CD8-positive, alpha-beta memory T cell (primary cell): ENCODE data around the gene CAPN12. TPM values are rescaled to one million over a fixed set of nuclear protein-coding genes. Genes with fewer than 3 reads are reported as not detected.
A peak's percentile ranks its signal among the peaks of the same experiment; 100 is the strongest.
"Not testable (repeated sequence)": the region's sequence is repeated elsewhere in the genome, so short reads cannot be mapped to it uniquely, and the experiment has no call there.

ENCODE experiments used
- CTCF ChIA-PET: fragments of 350-600 bp; sonication (Branson Sonifier 250); formaldehyde crosslinking; loops from one replicate; lab custom pipeline; 2021; ENCODE audit warnings: antibody characterized with exemption; lab: Charles Lee
- POLR2A ChIA-PET: fragments of 350-600 bp; sonication (Branson Sonifier 250); formaldehyde crosslinking; loops from one replicate; lab custom pipeline; 2021; ENCODE audit warnings: antibody characterized with exemption; lab: Charles Lee
- DNase-seq, 5 donors: peaks; one replicate each; pipeline versions ENCODE4 v3.0.0 to v3.0.0-alpha.2; 2020 to 2022; ENCODE audit warnings: mixed read lengths in 1 of 5
- H3K27ac ChIP-seq: one replicate; pipeline ENCODE4 v1.7.0; 2013; ENCODE audit warnings: low read depth, mild to moderate bottlenecking, low read length, moderate library complexity
- H3K27me3 ChIP-seq: 2 replicates; pipeline ENCODE4 v1.7.0; 2013; ENCODE audit warnings: low read length, mild to moderate bottlenecking; ENCODE audit not compliant: insufficient read depth, poor library complexity, severe bottlenecking
- H3K36me3 ChIP-seq: 2 replicates; pipeline ENCODE4 v1.7.0; 2013; ENCODE audit warnings: mild to moderate bottlenecking, low read length, moderate library complexity; ENCODE audit not compliant: insufficient read depth
- H3K4me1 ChIP-seq: 2 replicates; pipeline ENCODE4 v1.7.0; 2013; ENCODE audit warnings: mild to moderate bottlenecking, low read length, moderate library complexity; ENCODE audit not compliant: insufficient read depth
- H3K4me3 ChIP-seq: 2 replicates; pipeline ENCODE4 v1.7.0; 2013; ENCODE audit warnings: mild to moderate bottlenecking, low read length
- H3K9me3 ChIP-seq: 2 replicates; pipeline ENCODE4 v1.7.0; 2013; ENCODE audit warnings: mild to moderate bottlenecking, low read length
- H3K27ac Mint-ChIP-seq, 8 donors: one replicate each; pipeline ENCODE4 v1.8.0; 2020 to 2021; ENCODE audit warnings: mixed read lengths in 8 of 8, mild to moderate bottlenecking in 6 of 8, inconsistent platforms in 3 of 8, moderate library complexity in 3 of 8
- H3K27me3 Mint-ChIP-seq, 2 donors: one replicate each; pipeline ENCODE4 v1.8.0; 2020 to 2021; ENCODE audit warnings: mixed read lengths in 2 of 2, mild to moderate bottlenecking in 1 of 2, moderate library complexity in 1 of 2
- H3K36me3 Mint-ChIP-seq, 3 donors: one replicate each; pipeline ENCODE4 v1.8.0; 2020 to 2021; ENCODE audit warnings: mixed read lengths in 3 of 3, inconsistent platforms in 1 of 3, mild to moderate bottlenecking in 1 of 3
- H3K4me1 Mint-ChIP-seq, 3 donors: one replicate each; pipeline ENCODE4 v1.8.0; 2020 to 2021; ENCODE audit warnings: mixed read lengths in 3 of 3, inconsistent platforms in 1 of 3, mild to moderate bottlenecking in 1 of 3
- H3K4me3 Mint-ChIP-seq, 7 donors: one replicate each; pipeline ENCODE4 v1.8.0; 2020 to 2021; ENCODE audit warnings: mixed read lengths in 7 of 7, mild to moderate bottlenecking in 6 of 7, moderate library complexity in 4 of 7, inconsistent platforms in 2 of 7
- H3K9me3 Mint-ChIP-seq, 5 donors: one replicate each; pipeline ENCODE4 v1.8.0; 2020 to 2022; ENCODE audit warnings: mixed read lengths in 5 of 5, mild to moderate bottlenecking in 3 of 5, moderate library complexity in 2 of 5, inconsistent platforms in 1 of 5
- polyA plus RNA-seq: library from polyadenylated mRNA; unstranded; fragments of 300-500 nt; fragmentation: Illumina TruSeq; gene quantifications from one replicate; pipeline ENCODE4 v1.2.3, GENCODE V29; 2021
- total RNA-seq, 2 experiments: library from RNA; stranded (reverse); gene quantifications; one replicate each; pipeline ENCODE4 v1.2.3, GENCODE V29; 2021

The CAPN12 gene
- total and polyA plus RNA-seq, 3 experiments from 2014 or later: 5.2 to 19.5 (median 5.3) TPM

DNA sequence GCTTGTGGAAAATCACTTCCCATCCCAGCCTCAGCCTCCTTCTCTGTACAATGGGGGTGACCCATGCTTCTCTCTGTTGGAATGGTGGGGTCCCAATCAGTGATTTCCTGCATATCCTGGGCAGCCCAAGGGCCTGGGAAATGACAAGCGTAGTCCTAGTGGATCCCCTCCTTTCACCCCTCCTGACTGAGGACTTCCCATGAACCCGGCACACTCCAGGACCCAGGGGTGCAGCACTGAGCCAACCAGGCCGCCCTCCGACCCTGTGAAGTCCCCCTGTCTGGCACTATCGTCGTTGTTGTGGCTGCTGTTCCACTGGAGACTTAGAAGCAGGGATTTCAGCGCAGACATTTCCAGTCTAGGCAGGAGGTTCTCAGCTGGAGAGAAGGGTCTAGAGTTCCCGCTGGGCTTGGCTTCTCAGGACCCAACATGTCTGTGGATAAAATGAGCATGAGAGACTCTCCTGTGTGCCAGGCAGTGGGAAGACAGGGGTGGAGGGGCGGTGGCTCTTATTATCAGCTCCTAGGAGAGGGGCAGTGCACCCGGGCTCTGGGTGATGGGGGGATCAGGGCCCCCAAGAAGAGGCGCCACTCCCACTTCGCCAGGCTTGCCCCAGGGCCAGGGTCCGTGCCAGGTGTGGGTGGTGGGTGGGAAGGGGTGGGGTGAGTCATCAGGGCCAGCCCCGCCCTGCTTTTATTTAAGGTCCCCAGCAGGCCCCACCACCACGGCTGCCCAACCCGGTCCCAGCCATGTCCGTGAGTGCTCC lies 44.4 kb upstream of the CAPN12 start, which contains the start of gene LGALS7B:
Gene LGALS7B (plus strand): TSS at position 723 of the 766 bp plus-strand sequence. CDS start 27 bp downstream, at position 750.
- Mint-ChIP-seq H3K36me3 (no peaks in the 10 kb centered on the region), H3K4me1 (peaks cover 4 to 6% (median 4%) of the 10 kb centered on the region in 3 donors), H3K4me3 (no peak within 1 kb of the TSS), H3K9me3 (no peaks in the 10 kb centered on the region), H3K27me3 (peaks cover 0 to 3% of the 10 kb centered on the region in 2 donors), H3K27ac (peak within 1 kb of the TSS in 3 of 8 donors; percentile 14 to 57 (median 17))
- Histone ChIP-seq H3K4me3 (no peak within 1 kb of the TSS), H3K36me3 (no peaks in the 10 kb centered on the region), H3K27ac (no peak within 1 kb of the TSS), H3K27me3 (no peaks in the 10 kb centered on the region), H3K4me1 (no peaks in the 10 kb centered on the region), H3K9me3 (no peaks in the 10 kb centered on the region)
- POLR2A ChIA-PET: no interaction called here
- CTCF ChIA-PET: interaction anchor here (0.6 kb wide), 1 partner anchor 19 kb away, joined by 3 read pairs; no protein-coding TSS in a partner anchor
- no peak for DNase-seq

DNA sequence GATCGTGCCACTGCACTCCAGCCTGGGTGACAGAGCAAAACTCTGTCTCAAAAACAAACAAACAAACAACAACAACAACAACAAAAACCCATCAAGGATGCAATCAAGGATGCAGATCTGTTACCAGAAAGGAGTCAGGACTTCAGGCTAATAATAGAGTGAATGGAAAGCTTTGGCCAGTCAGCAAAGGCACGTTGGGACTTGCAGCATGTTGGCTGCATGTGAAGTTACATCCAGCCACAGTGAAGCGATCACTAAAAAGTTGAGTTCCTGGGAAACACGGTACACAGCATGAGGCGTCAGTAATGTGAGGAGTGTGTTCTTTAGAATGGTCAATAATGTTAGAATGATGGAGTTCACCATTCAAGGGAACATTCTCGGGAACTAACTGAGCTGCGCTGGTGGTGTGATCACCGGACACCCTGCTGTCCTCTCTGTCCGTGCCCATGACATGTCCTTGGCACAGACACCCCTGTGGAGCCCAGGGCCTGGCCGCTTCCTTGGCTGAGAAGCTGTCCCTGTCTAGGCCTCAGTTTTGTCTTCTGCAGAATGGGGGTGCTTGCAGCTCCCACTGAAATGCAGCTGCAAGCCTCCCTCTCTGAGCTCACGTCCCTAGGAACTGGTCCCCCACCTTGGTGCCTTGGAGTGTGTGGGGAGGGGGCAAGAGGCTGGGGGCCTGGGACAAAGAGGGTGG lies 42.4 kb upstream of the CAPN12 start:
- DNase-seq: no peak
- peak overlapping the region in 1 of 8 donors; percentile 87 for H3K27ac Mint-ChIP-seq
- no peaks in the 10 kb centered on the region for H3K4me1 Mint-ChIP-seq
- H3K27me3 ChIP-seq: no peaks in the 10 kb centered on the region
- no peaks in the 10 kb centered on the region for H3K36me3 ChIP-seq
- POLR2A ChIA-PET: no interaction called here
- CTCF ChIA-PET: no interaction called here
- no peak overlapping the region for H3K4me3 ChIP-seq
- H3K4me1 ChIP-seq: no peaks in the 10 kb centered on the region
- peak overlapping the region in 1 of 7 donors; percentile 46 for H3K4me3 Mint-ChIP-seq
- peaks cover 0 to 3% of the 10 kb centered on the region in 2 donors for H3K27me3 Mint-ChIP-seq
- H3K36me3 Mint-ChIP-seq: no peaks in the 10 kb centered on the region
- H3K9me3 Mint-ChIP-seq: no peaks in the 10 kb centered on the region
- H3K27ac ChIP-seq: no peak overlapping the region
- H3K9me3 ChIP-seq: no peaks in the 10 kb centered on the region

DNA sequence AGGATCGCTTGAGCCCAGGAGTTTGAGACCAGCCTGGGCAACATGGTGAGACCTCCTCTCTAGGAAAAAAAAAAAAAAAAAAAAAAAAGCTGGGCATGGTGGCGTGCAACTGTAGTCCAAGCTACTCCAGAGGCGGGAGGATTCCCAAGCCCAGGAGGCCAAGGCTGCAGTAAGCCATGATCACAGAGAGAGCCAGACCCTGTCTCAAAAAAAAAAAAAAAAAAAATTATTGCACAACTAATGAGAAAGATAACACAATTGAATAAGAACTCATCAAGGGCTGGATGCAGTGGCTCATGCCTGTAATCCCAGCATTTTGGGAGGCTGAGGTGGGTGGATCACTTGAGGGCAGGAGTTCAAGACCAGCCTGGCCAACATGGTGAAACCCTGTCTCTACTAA lies 41.8 kb upstream of the CAPN12 start:
- H3K27me3 Mint-ChIP-seq: not testable (repeated sequence)
- peak overlapping the region in 1 of 8 donors; percentile 47 for H3K27ac Mint-ChIP-seq

DNA sequence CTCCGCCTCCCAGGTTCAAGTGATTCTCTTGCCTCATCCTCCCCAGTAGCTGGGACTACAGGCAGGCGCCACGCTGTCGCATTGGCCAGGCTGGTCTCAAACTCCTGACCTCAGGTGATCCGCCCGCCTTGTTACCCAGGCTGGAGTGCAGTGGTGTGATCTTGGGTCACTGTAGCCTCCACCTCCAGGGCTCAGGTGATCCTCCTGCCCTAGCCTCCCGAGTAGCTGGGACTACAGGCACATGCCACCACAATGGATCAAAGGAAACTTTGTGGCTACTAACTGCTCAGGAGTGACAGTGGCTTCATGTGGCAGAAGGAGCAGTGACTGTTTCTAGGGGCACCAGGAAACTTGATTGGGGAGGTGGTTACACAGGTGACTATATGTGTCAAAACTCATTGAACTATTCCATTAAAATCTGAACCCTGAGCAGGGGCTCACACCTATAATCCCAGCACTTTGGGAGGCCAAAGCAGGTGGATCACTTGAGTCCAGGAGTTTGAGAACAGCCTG lies 41.0 kb upstream of the CAPN12 start:
- Histone ChIP-seq H3K27ac (no peak overlapping the region), H3K9me3 (no peaks in the 10 kb centered on the region), H3K4me3 (no peak overlapping the region), H3K27me3 (no peaks in the 10 kb centered on the region), H3K4me1 (no peaks in the 10 kb centered on the region), H3K36me3 (no peaks in the 10 kb centered on the region)
- no peaks in the 10 kb centered on the region for H3K4me1 Mint-ChIP-seq
- ChIA-PET CTCF (no interaction called here), POLR2A (no interaction called here)
- H3K4me3 Mint-ChIP-seq: no peak overlapping the region
- no peak for DNase-seq
- H3K9me3 Mint-ChIP-seq: no peaks in the 10 kb centered on the region
- H3K27me3 Mint-ChIP-seq: peaks cover 3 to 7% of the 10 kb centered on the region in 2 donors
- H3K36me3 Mint-ChIP-seq: no peaks in the 10 kb centered on the region
- peak overlapping the region in 1 of 8 donors; percentile 75 for H3K27ac Mint-ChIP-seq

More for the DNA sequence above, 41.8 kb upstream of the CAPN12 start:
- H3K4me1 Mint-ChIP-seq, H3K4me3 Mint-ChIP-seq, H3K36me3 ChIP-seq, DNase-seq, CTCF ChIA-PET, H3K27ac ChIP-seq, H3K36me3 Mint-ChIP-seq, H3K27me3 ChIP-seq, H3K4me3 ChIP-seq, H3K9me3 Mint-ChIP-seq, POLR2A ChIA-PET, H3K9me3 ChIP-seq, H3K4me1 ChIP-seq: not testable (repeated sequence)

DNA sequence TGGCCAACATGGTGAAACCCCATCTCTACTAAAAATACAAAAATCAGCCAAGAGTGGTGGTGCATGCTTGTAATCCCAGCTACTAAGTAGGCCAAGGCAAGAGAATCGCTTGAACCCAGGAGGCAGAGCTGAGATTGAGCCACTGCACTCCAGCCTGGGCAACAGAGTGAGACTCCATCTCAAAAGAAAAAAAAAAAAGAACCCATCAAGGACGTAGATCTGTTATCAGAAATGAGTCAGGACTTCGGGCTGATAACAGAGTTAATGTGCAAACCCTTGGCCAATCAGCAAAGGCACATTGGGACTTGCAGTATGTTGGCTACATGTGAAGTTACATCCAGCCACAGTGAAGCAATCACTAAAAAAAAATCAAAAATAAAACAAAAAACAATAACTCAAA lies 40.0 kb upstream of the CAPN12 start:
- no peaks in the 10 kb centered on the region for H3K36me3 ChIP-seq
- no peaks in the 10 kb centered on the region for H3K4me1 ChIP-seq
- H3K9me3 ChIP-seq: no peaks in the 10 kb centered on the region
- ChIA-PET CTCF (interaction anchor here (1.4 kb wide), 1 partner anchor 103 kb away, joined by 4 read pairs; no protein-coding TSS in a partner anchor), POLR2A (interaction anchor here (0.6 kb wide), 2 partner anchors 23 to 207 kb away, joined by 4 read pairs; no protein-coding TSS in a partner anchor)
- Mint-ChIP-seq H3K4me3 (no peak overlapping the region), H3K27me3 (peaks cover 3 to 7% of the 10 kb centered on the region in 2 donors), H3K9me3 (no peaks in the 10 kb centered on the region), H3K27ac (no peak overlapping the region), H3K4me1 (no peaks in the 10 kb centered on the region), H3K36me3 (no peaks in the 10 kb centered on the region)
- DNase-seq: no peak
- H3K27me3 ChIP-seq: no peaks in the 10 kb centered on the region
- H3K4me3 ChIP-seq: no peak overlapping the region
- H3K27ac ChIP-seq: no peak overlapping the region

DNA sequence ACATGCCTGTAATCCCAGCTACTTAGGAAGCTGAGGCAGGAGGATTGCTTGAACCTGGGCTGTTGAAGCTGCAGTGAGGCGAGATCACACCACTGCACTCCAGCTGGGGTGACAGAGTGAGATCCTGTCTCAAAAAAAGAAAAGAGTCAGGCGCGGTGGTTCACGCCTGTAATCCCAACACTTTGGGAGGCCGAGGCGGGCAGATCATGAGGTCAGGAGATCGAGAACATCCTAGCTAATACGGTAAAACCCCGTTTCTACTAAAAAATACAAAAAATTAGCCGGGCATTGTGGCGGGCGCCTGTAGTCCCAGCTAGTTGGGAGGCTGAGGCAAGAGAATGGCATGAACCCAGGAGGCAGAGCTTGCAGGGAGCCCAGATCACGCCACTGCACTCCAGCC lies 37.9 kb upstream of the CAPN12 start:
- DNase-seq: peak in 1 of 5 donors; percentile 27
- CTCF ChIA-PET: not testable (repeated sequence)

DNA sequence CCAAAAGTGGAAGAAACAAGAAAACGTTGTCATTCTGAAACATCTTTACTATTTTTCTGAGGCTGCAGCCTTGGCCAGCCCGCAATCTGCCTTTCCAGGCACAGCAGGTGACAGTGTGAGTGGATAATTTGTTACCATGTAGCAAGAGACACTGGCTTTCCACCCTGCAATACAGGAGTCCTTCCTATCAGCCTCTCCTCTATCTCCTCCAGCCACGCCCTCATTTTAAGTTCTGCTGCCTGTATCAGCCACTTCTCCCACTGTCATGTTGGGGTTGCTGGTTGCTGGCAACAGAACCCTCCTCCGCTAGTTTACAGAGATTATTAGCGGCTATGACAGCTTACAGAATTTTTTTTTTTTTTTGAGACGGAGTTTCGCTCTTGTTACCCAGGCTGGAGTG lies 36.8 kb upstream of the CAPN12 start:
- CTCF ChIA-PET: no interaction called here
- H3K27ac ChIP-seq: no peak overlapping the region
- Mint-ChIP-seq H3K36me3 (no peaks in the 10 kb centered on the region), H3K9me3 (no peaks in the 10 kb centered on the region), H3K4me3 (no peak overlapping the region), H3K27me3 (peaks cover 3 to 4% of the 10 kb centered on the region in 2 donors), H3K27ac (no peak overlapping the region), H3K4me1 (no peaks in the 10 kb centered on the region)
- no peaks in the 10 kb centered on the region for H3K4me1 ChIP-seq
- no peak overlapping the region for H3K4me3 ChIP-seq
- H3K27me3 ChIP-seq: no peaks in the 10 kb centered on the region
- no peaks in the 10 kb centered on the region for H3K36me3 ChIP-seq
- no peaks in the 10 kb centered on the region for H3K9me3 ChIP-seq
- DNase-seq: no peak
- POLR2A ChIA-PET: no interaction called here

More for the DNA sequence above, 37.9 kb upstream of the CAPN12 start:
- H3K4me1 Mint-ChIP-seq, H3K4me3 ChIP-seq, H3K4me1 ChIP-seq, H3K27me3 ChIP-seq, H3K27ac Mint-ChIP-seq, H3K27ac ChIP-seq, H3K36me3 ChIP-seq, H3K9me3 ChIP-seq, H3K36me3 Mint-ChIP-seq, H3K27me3 Mint-ChIP-seq, H3K9me3 Mint-ChIP-seq, H3K4me3 Mint-ChIP-seq, POLR2A ChIA-PET: not testable (repeated sequence)

DNA sequence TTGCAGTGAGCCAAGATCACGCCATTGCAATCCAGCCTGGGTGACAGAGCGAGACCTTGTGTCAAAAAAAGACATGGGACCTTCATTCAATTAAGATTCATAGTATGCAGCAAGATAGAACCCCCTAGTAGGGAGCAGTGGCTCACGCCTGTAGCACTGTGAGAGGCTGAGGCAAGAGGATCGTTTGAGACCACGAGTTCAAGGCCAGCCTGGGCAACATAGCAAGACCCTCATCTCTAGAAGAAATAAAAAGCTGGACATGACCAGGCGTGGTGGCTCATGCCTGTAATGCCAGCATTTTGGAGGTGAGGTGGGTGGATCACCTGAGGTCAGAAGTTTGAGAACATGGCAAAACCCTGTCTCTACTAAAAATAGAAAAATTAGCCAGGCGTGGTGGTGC lies 36.2 kb upstream of the CAPN12 start:
- Histone ChIP-seq H3K27me3 (no peaks in the 10 kb centered on the region), H3K4me1 (no peaks in the 10 kb centered on the region), H3K9me3 (no peaks in the 10 kb centered on the region), H3K36me3 (no peaks in the 10 kb centered on the region), H3K27ac (no peak overlapping the region), H3K4me3 (no peak overlapping the region)
- no peaks in the 10 kb centered on the region for H3K4me1 Mint-ChIP-seq
- no peaks in the 10 kb centered on the region for H3K36me3 Mint-ChIP-seq
- DNase-seq: peak in 1 of 5 donors; percentile 4
- peak overlapping the region in 1 of 8 donors; percentile 30 for H3K27ac Mint-ChIP-seq
- ChIA-PET CTCF (no interaction called here), POLR2A (no interaction called here)
- H3K4me3 Mint-ChIP-seq: no peak overlapping the region
- peaks cover 3 to 4% of the 10 kb centered on the region in 2 donors for H3K27me3 Mint-ChIP-seq
- H3K9me3 Mint-ChIP-seq: no peaks in the 10 kb centered on the region
